ENCODE results near the gene LENG8. TPM values are rescaled to one million over a fixed set of nuclear protein-coding genes. Genes with fewer than 3 reads are reported as not detected.
"Not testable (repeated sequence)": the region's sequence is repeated elsewhere in the genome, so short reads cannot be mapped to it uniquely, and the experiment has no call there.

LENG8 gene
- total RNA-seq, 1 donor from 2014 or later = 41.0 TPM

- DNase-seq = peak; percentile 33
Measured at GRCh38 chr19:54462047-54462654, 13.2 kb downstream of the LENG8 start.

- DNase-seq = peak; percentile 77
Measured at GRCh38 chr19:54462655-54463530, 13.9 kb downstream of the LENG8 start.

GRCh38 chr19:54463531-54464043 lies 14.6 kb downstream of the LENG8 start, which contains the start of gene LENG9:
TSS of gene LENG9 (minus strand) at chr19:54463778. CDS start at chr19:54463526, 252 bp downstream.
- DNase-seq = peak; percentile 100

- DNase-seq = peak; percentile 70
Measured at GRCh38 chr19:54464044-54464629, 15.1 kb downstream of the LENG8 start.

GRCh38 chr19:54464630-54465425 lies 15.8 kb downstream of the LENG8 start:
- peak; percentile 80 for DNase-seq

GRCh38 chr19:54465426-54466109 lies 16.6 kb downstream of the LENG8 start:
- no peak for DNase-seq

GRCh38 chr19:54466110-54466480 lies 17.1 kb downstream of the LENG8 start:
- not testable (repeated sequence) for DNase-seq

- peak; percentile 94 for DNase-seq
Measured at GRCh38 chr19:54469496-54469934, 20.5 kb downstream of the LENG8 start.

- no peak for DNase-seq
Measured at GRCh38 chr19:54470276-54470887, 21.4 kb downstream of the LENG8 start.

GRCh38 chr19:54470991-54471782 lies 22.2 kb downstream of the LENG8 start:
- peak; percentile 76 for DNase-seq

- peak; percentile 88 for DNase-seq
Measured at GRCh38 chr19:54473071-54473891, 24.3 kb downstream of the LENG8 start, which contains the start of gene CDC42EP5. TSS of gene CDC42EP5 (minus strand) at chr19:54473296. CDS start at chr19:54465547, 7,749 bp downstream.

GRCh38 chr19:54473892-54474372 lies 24.9 kb downstream of the LENG8 start:
- DNase-seq = no peak

GRCh38 chr19:54475706-54476105 lies 26.7 kb downstream of the LENG8 start:
- DNase-seq = no peak

GRCh38 chr19:54477650-54478049 lies 28.7 kb downstream of the LENG8 start:
- no peak for DNase-seq

- DNase-seq = peak; percentile 78
Measured at GRCh38 chr19:54478677-54479266, 29.8 kb downstream of the LENG8 start.

- DNase-seq = no peak
Measured at GRCh38 chr19:54480051-54480450, 31.1 kb downstream of the LENG8 start.

- peak; percentile 77 for DNase-seq
Measured at GRCh38 chr19:54481326-54481930, 32.4 kb downstream of the LENG8 start.

- no peak for DNase-seq
Measured at GRCh38 chr19:54482889-54483288, 33.9 kb downstream of the LENG8 start.
